ENCODE results near the gene PRKACB. TPM values are rescaled to one million over a fixed set of nuclear protein-coding genes. Genes with fewer than 3 reads are reported as not detected.

PRKACB gene
- total and polyA plus RNA-seq, 2 of the 8 experiments (the other 6 are each of a cell fraction or from before 2014, with no cell fraction given) = 7.8 to 31.0 TPM

GRCh38 chr1:84260852-84261518 is 116.9 kb downstream of the PRKACB start:
- POLR2A ChIA-PET (ENCODE audit: partially characterized antibody) = no interaction called here

More at GRCh38 chr1:84260852-84261518, 116.9 kb downstream of the PRKACB start:
- H4K91ac ChIP-seq (replicated peaks; ENCODE audit: insufficient read length, low read length) = no peak overlapping the region
- no peak overlapping the region for H2BK15ac ChIP-seq (ENCODE audit: low read length)
- H3K4me1 ChIP-seq (replicated peaks in 1 of 4; ENCODE audit: control insufficient read depth in 3 of 4, insufficient read depth in 4 of 4, low read length in 3 of 4) = no peaks in the 10 kb centered on the region
- CTCF ChIA-PET (ENCODE audit: partially characterized antibody) = interaction anchor here (0.8 kb wide), 1 partner anchor 42 kb away, joined by 3 read pairs; no protein-coding TSS in a partner anchor
- DNase-seq (ENCODE audit: low read depth in 1 of 2, low spot score in 2 of 2) (no peak), FAIRE-seq (no peak)
- no peak for TF ChIP-seq CREB1 (IDR thresholded peaks at IDR 0.05)
- H3K79me2 ChIP-seq (ENCODE audit: control insufficient read depth in 1 of 2, insufficient read depth in 2 of 2, low read length in 2 of 2) = no peaks in the 10 kb centered on the region
- no peak overlapping the region for H2BK5ac ChIP-seq (ENCODE audit: low read depth, low read length)
- H2BK120ac ChIP-seq (replicated peaks; ENCODE audit: low read depth, low read length) = no peak overlapping the region
- no peak overlapping the region for H2BK20ac ChIP-seq (ENCODE audit: low read length)
- H4K8ac ChIP-seq (ENCODE audit: extremely low read depth, insufficient read depth, low read length) = no peak overlapping the region
- H4K20me1 ChIP-seq (replicated peaks in 1 of 2; ENCODE audit: control insufficient read depth in 1 of 2, insufficient read depth in 2 of 2, low read length in 2 of 2) = no peaks in the 10 kb centered on the region
- no peak overlapping the region for H3K18ac ChIP-seq (ENCODE audit: extremely low read depth, low read length)
- H3K9me3 ChIP-seq (ENCODE audit: insufficient read depth in 2 of 2, low read depth in 1 of 2, low read length in 1 of 2) = no peaks in the 10 kb centered on the region
- no peak overlapping the region for H3K4ac ChIP-seq (replicated peaks; ENCODE audit: insufficient read length, low read depth, low read length)
- 89% methylated on average over 3 of the region's 3 CpGs; no CpG with 5 or more reads in 1 of the 2 experiments for WGBS, 2 experiments (ENCODE audit: extremely low coverage in 1 of 2, insufficient coverage in 1 of 2, insufficient read length in 1 of 2, insufficient replicate concordance in 2 of 2, low coverage in 1 of 2, low lambda C conversion rate in 2 of 2, missing lambda C conversion rate in 1 of 2)
- H4K5ac ChIP-seq (ENCODE audit: insufficient read length, low read depth, low read length) = no peak overlapping the region
- no peak overlapping the region for H3K56ac ChIP-seq (replicated peaks; ENCODE audit: insufficient read length, low read depth, low read length)
- no peak overlapping the region for H3K4me2 ChIP-seq (ENCODE audit: insufficient read depth in 1 of 2, low read depth in 2 of 2, low read length in 2 of 2)
- no peaks in the 10 kb centered on the region for H3K23me2 ChIP-seq (ENCODE audit: low read depth, low read length)
- H2BK12ac ChIP-seq (ENCODE audit: low read depth, low read length) = no peak overlapping the region
- H3K9ac ChIP-seq (replicated peaks in 1 of 4; ENCODE audit: extremely low read depth in 1 of 4, low read depth in 3 of 4, low read length in 3 of 4) = no peak overlapping the region
- no peak overlapping the region for H3K4me3 ChIP-seq (ENCODE audit: extremely low read depth in 1 of 4, insufficient read depth in 2 of 4, low read depth in 3 of 4, low read length in 4 of 4)
- no peak overlapping the region for H2AK5ac ChIP-seq (ENCODE audit: low read depth, low read length)
- H3K79me1 ChIP-seq (ENCODE audit: low read depth, low read length) = no peaks in the 10 kb centered on the region
- H2AFZ ChIP-seq (ENCODE audit: low read length) = 0 out of 2 replicates have a peak overlapping the region, but pooled peaks have one; percentile 62
- H3K23ac ChIP-seq (ENCODE audit: insufficient read length) = no peak overlapping the region
- no peak overlapping the region for H3K27ac ChIP-seq (ENCODE audit: low read depth, low read length)
- no peaks in the 10 kb centered on the region for H3K36me3 ChIP-seq (ENCODE audit: control insufficient read depth in 2 of 4, insufficient read depth in 4 of 4, low read length in 3 of 4)
- no peaks in the 10 kb centered on the region for H3K27me3 ChIP-seq (replicated peaks in 1 of 4; ENCODE audit: control insufficient read depth in 3 of 4, extremely low read depth in 1 of 4, insufficient read depth in 3 of 4, low read length in 3 of 4)
- H3K14ac ChIP-seq (ENCODE audit: insufficient read length) = no peak overlapping the region

All from H1 (cell line).